Neural cell (in vitro differentiated cells): ENCODE results near the gene RNF157. TPM values are rescaled to one million over a fixed set of nuclear protein-coding genes. Genes with fewer than 3 reads are reported as not detected.
A peak's percentile ranks its signal among the peaks of the same experiment; 100 is the strongest.

Experiments used
- H2AFZ ChIP-seq: fragments of 200-600, 300-800 bp; sonication (generic), shearing (Covaris generic); 2 replicates; pipeline ENCODE4 v1.6.0; 2014; ENCODE audit warnings: low read depth, mild to moderate bottlenecking, antibody characterized with exemption, low read length, moderate library complexity
- H3F3A ChIP-seq: fragments of 200-600 bp; shearing (Covaris generic); 2 replicates; pipeline ENCODE4 v1.6.1; 2016; ENCODE audit warnings: mild to moderate bottlenecking, moderate library complexity, mixed read lengths, antibody characterized with exemption, low read length; ENCODE audit not compliant: insufficient read depth, poor library complexity, severe bottlenecking
- H3K27ac ChIP-seq: fragments of 200-600, 300-800 bp; sonication (generic), shearing (Covaris generic); 2 replicates; pipeline ENCODE4 v1.5.1; 2014; ENCODE audit warnings: mild to moderate bottlenecking, low read length, moderate library complexity
- H3K27me3 ChIP-seq: fragments of 300-800, 200-600 bp; sonication (generic), shearing (Covaris generic); 2 replicates; pipeline ENCODE4 v1.6.0; 2014; ENCODE audit warnings: mild to moderate bottlenecking, low read depth, low read length, moderate library complexity; ENCODE audit not compliant: insufficient read depth
- H3K36me3 ChIP-seq: fragments of 300-800, 200-600 bp; sonication (generic), shearing (Covaris generic); 2 replicates; pipeline ENCODE4 v1.5.1; 2014; ENCODE audit warnings: mild to moderate bottlenecking, antibody characterized with exemption, low read length, moderate library complexity; ENCODE audit not compliant: insufficient read depth
- H3K4me2 ChIP-seq: fragments of 300-800, 200-600 bp; sonication (generic), shearing (Covaris generic); 2 replicates; pipeline ENCODE4 v1.6.0; 2014; ENCODE audit warnings: mild to moderate bottlenecking, low read length
- H3K4me3 ChIP-seq: fragments of 300-800, 200-600 bp; sonication (generic), shearing (Covaris generic); 2 replicates; pipeline ENCODE4 v1.5.1; 2014; ENCODE audit warnings: mild to moderate bottlenecking, low read length, moderate library complexity
- H3K79me2 ChIP-seq: fragments of 200-600 bp; shearing (Covaris generic); replicated peaks from 2 replicates; pipeline ENCODE4 v1.6.0; 2014; ENCODE audit warnings: mild to moderate bottlenecking, low read length, moderate library complexity; ENCODE audit not compliant: insufficient read depth
- H3K9ac ChIP-seq: fragments of 300-800, 200-600 bp; sonication (generic), shearing (Covaris generic); 2 replicates; pipeline ENCODE4 v1.6.1; 2016; ENCODE audit warnings: mild to moderate bottlenecking, low read length, mixed read lengths
- H3K9me2 ChIP-seq: fragments of 200-600 bp; shearing (Covaris generic); 2 replicates; pipeline ENCODE4 v1.6.1; 2016; ENCODE audit warnings: mild to moderate bottlenecking, low read length, mixed read lengths; ENCODE audit not compliant: insufficient read depth
- H3K9me3 ChIP-seq: fragments of 200-600, 300-800 bp; sonication (generic), shearing (Covaris generic); 2 replicates; pipeline ENCODE4 v1.6.1; 2016; ENCODE audit warnings: mild to moderate bottlenecking, mixed run types, low read length, moderate library complexity, mixed read lengths
- H4K20me1 ChIP-seq: fragments of 200-600 bp; shearing (Covaris generic); 2 replicates; pipeline ENCODE4 v1.6.1; 2016; ENCODE audit warnings: mild to moderate bottlenecking, mixed run types; ENCODE audit not compliant: insufficient read depth
- CTCF ChIP-seq: fragments of 450-650 bp; IDR thresholded peaks from 2 replicates; pipeline ENCODE4 v1.5.1; 2014; ENCODE audit warnings: antibody characterized with exemption, mild to moderate bottlenecking, moderate library complexity; ENCODE audit not compliant: poor library complexity, severe bottlenecking
- EP300 ChIP-seq: fragments of 450-650 bp; conservative IDR thresholded peaks from 2 replicates; pipeline ENCODE4 v1.6.1; 2014; ENCODE audit warnings: antibody characterized with exemption, mild to moderate bottlenecking, moderate library complexity; ENCODE audit not compliant: poor library complexity, severe bottlenecking
- EZH2 ChIP-seq: fragments of 200-600, 300-800 bp; shearing (Covaris generic), sonication (generic); IDR thresholded peaks from 2 replicates; pipeline ENCODE4 v1.6.1; 2014; ENCODE audit warnings: antibody characterized with exemption, low read length, borderline replicate concordance, mild to moderate bottlenecking; ENCODE audit not compliant: insufficient read depth, poor library complexity, severe bottlenecking
- MXI1 ChIP-seq: fragments of 450-650 bp; conservative IDR thresholded peaks from 2 replicates; pipeline ENCODE4 v1.6.1; 2014; ENCODE audit warnings: antibody characterized with exemption, mild to moderate bottlenecking; ENCODE audit not compliant: poor library complexity, severe bottlenecking
- POLR2AphosphoS5 ChIP-seq: IDR thresholded peaks from 2 replicates; pipeline ENCODE4 v1.6.1; 2012
- RAD21 ChIP-seq: fragments of 450-650 bp; conservative IDR thresholded peaks from 2 replicates; pipeline ENCODE4 v1.6.1; 2014; ENCODE audit warnings: antibody characterized with exemption, mild to moderate bottlenecking, moderate library complexity
- REST ChIP-seq: IDR thresholded peaks from 2 replicates; pipeline ENCODE4 v1.6.1; 2012; ENCODE audit warnings: borderline replicate concordance
- SMC3 ChIP-seq: fragments of 450-650 bp; conservative IDR thresholded peaks from 2 replicates; pipeline ENCODE4 v1.6.1; 2014; ENCODE audit warnings: antibody characterized with exemption, mild to moderate bottlenecking, moderate library complexity; ENCODE audit not compliant: poor library complexity
- TAF1 ChIP-seq: IDR thresholded peaks from 2 replicates; pipeline ENCODE4 v1.6.1; 2012; ENCODE audit warnings: low read depth
- polyA minus RNA-seq: library from RNA; depleted of rRNA, polyadenylated mRNA; stranded (reverse); fragments of >200 nt; gene quantifications from 2 replicates; pipeline ENCODE4 v1.2.3, GENCODE V29; 2014
- polyA plus RNA-seq: library from polyadenylated mRNA; depleted of rRNA; stranded (reverse); fragments of >200 nt; gene quantifications from 2 replicates; pipeline ENCODE4 v1.2.3, GENCODE V29; 2014

The RNF157 gene
- polyA plus RNA-seq (15.9 and 19.9 TPM in 2 replicates), polyA minus RNA-seq (37.0 and 45.1 TPM in 2 replicates)

GRCh38 chr17:76240461-76241203, at the start of gene RNF157:
Gene RNF157, minus strand, starts transcription at chr17:76240493. Its CDS starts 253 bp downstream, at chr17:76240240.
- no peaks in the 10 kb centered on the region for H3K9me2 ChIP-seq
- peaks cover 20% of the 10 kb centered on the region for H3K79me2 ChIP-seq
- H3K4me2 ChIP-seq = peak within 1 kb of the TSS; percentile 84
- peak within 1 kb of the TSS; percentile 93 for H3K4me3 ChIP-seq
- no peaks in the 10 kb centered on the region for H3K27me3 ChIP-seq
- H3K27ac ChIP-seq = peak within 1 kb of the TSS; percentile 42
- peak within 1 kb of the TSS; percentile 81 for H3K9ac ChIP-seq
- H3F3A ChIP-seq = no peaks in the 10 kb centered on the region
- no peaks in the 10 kb centered on the region for H3K36me3 ChIP-seq
- H2AFZ ChIP-seq = peak within 1 kb of the TSS; percentile 65
- H3K9me3 ChIP-seq = no peaks in the 10 kb centered on the region
- TF ChIP-seq EZH2 (no peak), CTCF (no peak), POLR2AphosphoS5 (no peak), REST (no peak), MXI1 (peak; percentile 82), EP300 (no peak), RAD21 (no peak), TAF1 (peak; percentile 41)
- no peaks in the 10 kb centered on the region for H4K20me1 ChIP-seq

- H2AFZ ChIP-seq = no peak overlapping the region
- TF ChIP-seq EZH2 (no peak), CTCF (no peak), EP300 (no peak), MXI1 (no peak), RAD21 (no peak), SMC3 (no peak), TAF1 (no peak), REST (no peak), POLR2AphosphoS5 (no peak)
- no peaks in the 10 kb centered on the region for H3K27me3 ChIP-seq
- no peaks in the 10 kb centered on the region for H3F3A ChIP-seq
- H3K79me2 ChIP-seq = no peaks in the 10 kb centered on the region
- H3K36me3 ChIP-seq = no peaks in the 10 kb centered on the region
- no peaks in the 10 kb centered on the region for H3K9me3 ChIP-seq
- no peak overlapping the region for H3K27ac ChIP-seq
- no peaks in the 10 kb centered on the region for H3K9me2 ChIP-seq
- H3K4me2 ChIP-seq = no peak overlapping the region
- H3K4me3 ChIP-seq = no peak overlapping the region
- no peaks in the 10 kb centered on the region for H4K20me1 ChIP-seq
- no peak overlapping the region for H3K9ac ChIP-seq
Measured at GRCh38 chr17:76281573-76282371, 41.5 kb upstream of the RNF157 start.
